Heart left ventricle (tissue), 13 donors: ENCODE data around the gene LRRC38.

ENCODE experiments used
- CTCF ChIP-seq, 12 donors: fragments of 200-600 bp; sonication (generic) in 4 of 12; IDR thresholded peaks; one replicate each; pipeline versions ENCODE4 v1.5.0 to v1.8.0; 2018 to 2022; ENCODE audit warnings: antibody characterized with exemption in 12 of 12, mild to moderate bottlenecking in 5 of 12
- POLR2A ChIP-seq, 2 donors: fragments of 450-650 bp; IDR thresholded peaks; one replicate each; pipeline ENCODE4 v1.6.1; 2017; ENCODE audit warnings: antibody characterized with exemption in 2 of 2, mild to moderate bottlenecking in 2 of 2, moderate library complexity in 2 of 2
- donor health status: ischemic (EF 13 %, LVEDD 7.1; RV severe dilation, severe dysfunction).
- donor health status: DM: no; HTN: yes; CAD: no.
- donor health status: DM: no; HTN: no; CAD: no.
- donor health status: ischemic (EF 25% LVEDD 6.9; RV normal size, moderate dysfunction).
- donor health status: ischemic (EF 25% LVEDD 5.7; RV mildly dilated, moderate dysfunction).
- donor health status: ischemic (EF 35%, LVEDD 5.7; RV mildly dilated, moderate dysfunction).
- donor health status: nonischemic (EF 11% LVEDD 7.7; RV severe dilation, severe dysfunction).
- donor health status: DM: yes; HTN: yes; CAD: no.
- donor health status: PGD.
- donor health status: ischemic (EF 29% LVEDD 5.4; RV normal size, mild dysfunction).
- donor health status: nonischemic (EF 23%, LVEDD 6.1; RV moderate dilation, normal function).

GRCh38 chr1:13539683-13540082 is 25.9 kb upstream of the LRRC38 start:
- TF ChIP-seq CTCF (IDR thresholded peaks at IDR 0.05) (no peak), POLR2A (IDR thresholded peaks at IDR 0.05) (no peak)
